Measurements from ENCODE around the gene CDK2AP2. TPM values are rescaled to one million over a fixed set of nuclear protein-coding genes. Genes with fewer than 3 reads are reported as not detected.

The CDK2AP2 gene
- total RNA-seq, 2 donors from 2014 or later = 57.1 to 91.9 TPM

- H3K9me3 ChIP-seq = no peaks in the 10 kb centered on the region
- 94% methylated on average over 18 of the region's 18 CpGs for WGBS
- TF ChIP-seq POLR2AphosphoS5 (IDR thresholded peaks at IDR 0.05) = no peak
- H3K4me3 ChIP-seq = no peak overlapping the region
- DNase-seq (ENCODE audit: low spot score) = no peak
- H3K27me3 ChIP-seq (replicated peaks; ENCODE audit: insufficient read depth) = no peaks in the 10 kb centered on the region
- H3K27ac ChIP-seq = no peak overlapping the region
- peaks cover 9% of the 10 kb centered on the region for H3K4me1 ChIP-seq (replicated peaks)
- H3K36me3 ChIP-seq = peaks cover 0 to 2% of the 10 kb centered on the region in 2 donors
- intact Hi-C loops (cut with DNase I) = loop anchor here (10.0 kb wide), 1 partner anchor 148 kb away; the partner anchor contains the start of gene POLD4
Measured at GRCh38 chr11:67502328-67502979, 5.5 kb downstream of the CDK2AP2 start.

GRCh38 chr11:67501854-67502253 lies 6.1 kb downstream of the CDK2AP2 start:
- intact Hi-C loops (cut with DNase I) = loop anchor here (10.0 kb wide), 1 partner anchor 147 kb away; the partner anchor contains the start of gene POLD4

DNA sequence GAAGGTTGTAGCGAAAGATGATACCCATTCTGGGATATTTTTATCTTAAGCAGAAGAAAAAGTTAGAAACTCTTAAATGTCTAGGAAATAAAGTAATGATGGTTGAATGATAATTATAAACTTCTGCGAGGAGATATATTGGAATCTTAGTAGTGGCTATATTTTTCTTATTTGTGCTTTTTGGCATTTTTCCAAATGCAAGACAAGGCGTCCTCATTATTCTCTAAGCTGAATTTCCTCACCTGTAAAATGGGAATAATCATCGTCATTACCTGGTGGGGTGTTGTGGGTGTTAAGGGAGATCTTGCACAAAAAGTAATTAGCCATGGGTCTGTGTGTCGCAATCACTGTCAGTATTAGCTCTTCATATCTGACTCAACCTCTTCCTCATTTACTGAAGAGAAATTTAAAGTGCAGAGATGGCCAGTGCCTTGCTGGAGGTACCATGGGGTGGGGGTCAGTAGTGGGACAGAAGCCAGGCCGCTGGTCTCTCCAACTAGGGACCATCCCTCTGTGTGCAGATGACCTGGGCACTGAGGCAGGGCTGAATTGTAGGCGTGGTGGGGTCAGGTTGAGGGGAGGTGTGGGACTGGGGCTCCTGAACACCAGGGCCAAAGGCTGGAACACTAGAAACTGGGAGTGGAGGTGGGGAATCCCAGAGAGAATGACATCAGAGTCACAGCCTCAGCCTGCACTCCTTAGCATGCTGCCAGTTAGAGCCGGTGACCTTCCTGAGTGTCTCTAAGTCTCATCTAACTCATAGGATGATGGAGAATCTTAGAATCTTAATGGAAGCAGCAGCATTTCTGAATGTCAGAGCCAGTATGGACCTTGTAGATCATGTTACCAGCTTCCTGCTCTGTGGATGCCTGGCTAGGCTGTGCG lies 6.9 kb downstream of the CDK2AP2 start:
- no peak for DNase-seq (ENCODE audit: low spot score)
- no peak for TF ChIP-seq POLR2A (IDR thresholded peaks at IDR 0.05)
- no peak for TF ChIP-seq CTCF (IDR thresholded peaks at IDR 0.05)

More at GRCh38 chr11:67501854-67502253, 6.1 kb downstream of the CDK2AP2 start:
- 96% methylated on average over 18 of the region's 18 CpGs for WGBS
- no peak for DNase-seq (ENCODE audit: low spot score)
- no peak for TF ChIP-seq POLR2A (IDR thresholded peaks at IDR 0.05)
- no peak for TF ChIP-seq POLR2AphosphoS5 (IDR thresholded peaks at IDR 0.05)
- TF ChIP-seq CTCF (IDR thresholded peaks at IDR 0.05) = no peak
- H3K9me3 ChIP-seq = no peaks in the 10 kb centered on the region
- H3K27me3 ChIP-seq (replicated peaks; ENCODE audit: insufficient read depth) = no peaks in the 10 kb centered on the region
- H3K4me1 ChIP-seq (replicated peaks) = peaks cover 8% of the 10 kb centered on the region
- no peak overlapping the region for H3K27ac ChIP-seq
- H3K36me3 ChIP-seq = peaks cover 0 to 2% of the 10 kb centered on the region in 2 donors
- no peak overlapping the region for H3K4me3 ChIP-seq

DNA sequence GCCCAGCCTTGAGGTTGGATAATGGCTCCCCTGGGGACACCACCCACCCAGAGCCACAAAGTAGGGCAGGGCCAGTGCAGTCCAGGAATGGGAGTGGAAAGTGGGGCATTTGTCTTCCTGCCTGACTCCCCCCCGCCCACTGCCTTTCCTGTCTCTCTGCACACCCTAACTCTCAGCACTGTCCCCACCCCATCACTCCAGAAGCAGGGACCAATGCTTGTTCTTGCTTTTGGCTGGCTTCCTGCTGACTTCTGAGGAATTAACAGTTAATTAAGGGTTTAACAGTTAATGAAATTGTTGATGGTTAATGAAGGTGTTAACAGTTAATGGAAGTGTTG lies 7.5 kb downstream of the CDK2AP2 start:
- no peak overlapping the region for H3K27ac ChIP-seq
- no peak for DNase-seq (ENCODE audit: low spot score)
- peaks cover 0 to 2% of the 10 kb centered on the region in 2 donors for H3K36me3 ChIP-seq
- no peak overlapping the region for H3K4me3 ChIP-seq
- no peaks in the 10 kb centered on the region for H3K9me3 ChIP-seq
- H3K27me3 ChIP-seq (replicated peaks; ENCODE audit: insufficient read depth) = no peaks in the 10 kb centered on the region
- WGBS = 88% methylated on average over 1 of the region's 1 CpG
- no peaks in the 10 kb centered on the region for H3K4me1 ChIP-seq (replicated peaks)
- no peak for TF ChIP-seq POLR2A (IDR thresholded peaks at IDR 0.05)
- no peak for TF ChIP-seq CTCF (IDR thresholded peaks at IDR 0.05)
- TF ChIP-seq POLR2AphosphoS5 (IDR thresholded peaks at IDR 0.05) = no peak
- intact Hi-C loops (cut with DNase I) = loop anchor here (10.0 kb wide), 1 partner anchor 146 kb away; the partner anchor contains the start of gene POLD4

More for the DNA sequence above, 6.9 kb downstream of the CDK2AP2 start:
- Histone ChIP-seq H3K9me3 (no peaks in the 10 kb centered on the region), H3K27me3 (replicated peaks; ENCODE audit: insufficient read depth) (no peaks in the 10 kb centered on the region), H3K36me3 (peaks cover 0 to 2% of the 10 kb centered on the region in 2 donors), H3K4me1 (replicated peaks) (no peaks in the 10 kb centered on the region), H3K4me3 (no peak overlapping the region), H3K27ac (no peak overlapping the region)
- intact Hi-C loops (cut with DNase I) = loop anchor here (10.0 kb wide), 1 partner anchor 146 kb away; the partner anchor contains the start of gene POLD4
- 88% methylated on average over 9 of the region's 9 CpGs for WGBS

- H3K36me3 ChIP-seq = peaks cover 0 to 2% of the 10 kb centered on the region in 2 donors
- H3K9me3 ChIP-seq = no peaks in the 10 kb centered on the region
- no peak overlapping the region for H3K4me3 ChIP-seq
- 91% methylated on average over 26 of the region's 26 CpGs for WGBS
- no peaks in the 10 kb centered on the region for H3K4me1 ChIP-seq (replicated peaks)
- no peak for DNase-seq (ENCODE audit: low spot score)
- intact Hi-C loops (cut with DNase I) = loop anchor here (10.0 kb wide), 1 partner anchor 145 kb away; the partner anchor contains the start of gene POLD4
- no peaks in the 10 kb centered on the region for H3K27me3 ChIP-seq (replicated peaks; ENCODE audit: insufficient read depth)
- TF ChIP-seq POLR2A (IDR thresholded peaks at IDR 0.05) = no peak
- TF ChIP-seq POLR2AphosphoS5 (IDR thresholded peaks at IDR 0.05) = no peak
- TF ChIP-seq CTCF (IDR thresholded peaks at IDR 0.05) = no peak
- no peak overlapping the region for H3K27ac ChIP-seq
Measured at GRCh38 chr11:67499808-67500483, 8.0 kb downstream of the CDK2AP2 start.

Data from prostate gland (tissue), 2 donors.